Trophoblast cell (in vitro differentiated cells and primary cell): ENCODE measurements around the gene RAP2A.

Experiments used
- DNase-seq, 2 donors: peaks; one replicate each; pipeline ENCODE4 v3.0.0-alpha.2; 2016
- H2AFZ ChIP-seq: 2 replicates; pipeline ENCODE4 v1.6.1; 2013; ENCODE audit warnings: low read length, moderate library complexity, mild to moderate bottlenecking; ENCODE audit not compliant: insufficient read depth, poor library complexity
- H2AK5ac ChIP-seq: 2 replicates; pipeline ENCODE4 v1.6.1; 2013; ENCODE audit warnings: mild to moderate bottlenecking, low read length
- H2BK120ac ChIP-seq: 2 replicates; pipeline ENCODE4 v1.6.1; 2013; ENCODE audit warnings: low read length, mild to moderate bottlenecking, moderate library complexity; ENCODE audit not compliant: insufficient read depth, poor library complexity
- H2BK12ac ChIP-seq: 2 replicates; pipeline ENCODE4 v1.6.1; 2013; ENCODE audit warnings: mild to moderate bottlenecking, low read length, moderate library complexity
- H2BK5ac ChIP-seq: 2 replicates; pipeline ENCODE4 v1.6.1; 2013; ENCODE audit warnings: low read length, low read depth, moderate library complexity, mild to moderate bottlenecking; ENCODE audit not compliant: poor library complexity
- H3K14ac ChIP-seq: 2 replicates; pipeline ENCODE4 v1.6.1; 2013; ENCODE audit warnings: mild to moderate bottlenecking, low read length
- H3K18ac ChIP-seq: 2 replicates; pipeline ENCODE4 v1.6.1; 2013; ENCODE audit warnings: mild to moderate bottlenecking, low read length
- H3K23ac ChIP-seq: 2 replicates; pipeline ENCODE4 v1.6.1; 2013; ENCODE audit warnings: low read length
- H3K27ac ChIP-seq: 2 replicates; pipeline ENCODE4 v1.5.1; 2013; ENCODE audit warnings: low read depth, mild to moderate bottlenecking, inconsistent platforms, low read length, moderate library complexity
- H3K27me3 ChIP-seq: 2 replicates; pipeline ENCODE4 v1.6.1; 2013; ENCODE audit warnings: inconsistent platforms, mild to moderate bottlenecking, low read length, moderate library complexity; ENCODE audit not compliant: insufficient read depth
- H3K36me3 ChIP-seq, 2 experiments: 1 replicate in 1 of 2; 2 replicates in 1 of 2; pipeline ENCODE4 v1.6.1; 2013; ENCODE audit warnings: low read length in 2 of 2, mild to moderate bottlenecking in 2 of 2, moderate library complexity in 1 of 2; ENCODE audit not compliant: insufficient read depth in 2 of 2, control insufficient read depth in 1 of 2
- H3K4ac ChIP-seq: 2 replicates; pipeline ENCODE4 v1.6.1; 2013; ENCODE audit warnings: low read depth, mild to moderate bottlenecking, low read length, moderate library complexity
- H3K4me1 ChIP-seq, 2 experiments: 1 replicate in 1 of 2; 2 replicates in 1 of 2; pipeline ENCODE4 v1.6.1; 2013; ENCODE audit warnings: low read length in 2 of 2, mild to moderate bottlenecking in 2 of 2, moderate library complexity in 1 of 2; ENCODE audit not compliant: insufficient read depth in 2 of 2, control insufficient read depth in 1 of 2
- H3K4me2 ChIP-seq: 2 replicates; pipeline ENCODE4 v1.6.1; 2013; ENCODE audit warnings: inconsistent platforms, mild to moderate bottlenecking, low read length, moderate library complexity
- H3K4me3 ChIP-seq: 2 replicates; pipeline ENCODE4 v1.5.1; 2013; ENCODE audit warnings: mild to moderate bottlenecking, low read depth, low read length, inconsistent platforms
- H3K79me1 ChIP-seq: one replicate; pipeline ENCODE4 v1.6.1; 2013; ENCODE audit warnings: low read length
- H3K79me2 ChIP-seq: 2 replicates; pipeline ENCODE4 v1.6.1; 2013; ENCODE audit warnings: low read length, mild to moderate bottlenecking; ENCODE audit not compliant: control insufficient read depth, insufficient read depth, poor library complexity
- H3K9ac ChIP-seq: 2 replicates; pipeline ENCODE4 v1.6.1; 2013; ENCODE audit warnings: mild to moderate bottlenecking, low read length
- H3K9me3 ChIP-seq: 2 replicates; pipeline ENCODE4 v1.6.1; 2013; ENCODE audit warnings: low read depth, mild to moderate bottlenecking, control low read depth, inconsistent platforms, low read length; ENCODE audit not compliant: insufficient read depth
- H4K12ac ChIP-seq: 2 replicates; pipeline ENCODE4 v1.6.1; 2013; ENCODE audit warnings: low read depth, mild to moderate bottlenecking, low read length, moderate library complexity
- H4K8ac ChIP-seq: 2 replicates; pipeline ENCODE4 v1.6.1; 2013; ENCODE audit warnings: low read depth, mild to moderate bottlenecking, low read length, moderate library complexity
- H4K91ac ChIP-seq: one replicate; pipeline ENCODE4 v1.6.1; 2013; ENCODE audit warnings: low read depth, mild to moderate bottlenecking, low read length, moderate library complexity
- WGBS: extraction: QIAGEN DNeasy Blood & Tissue Kit; methylation state at CpG from one replicate; pipeline ENCODE4 v1.1.7; 2013; ENCODE audit warnings: missing lambda C conversion rate; ENCODE audit not compliant: insufficient read length, insufficient coverage; ENCODE audit errors: extremely low coverage; 5-methylcytosine and 5-hydroxymethylcytosine counted together

The RAP2A gene

GRCh38 chr13:97426695-97427094 lies 7.3 kb upstream of the RAP2A start:
- H2BK120ac ChIP-seq = no peak overlapping the region
- no peaks in the 10 kb centered on the region for H3K9me3 ChIP-seq
- H2AFZ ChIP-seq = no peak overlapping the region
- no peak overlapping the region for H3K23ac ChIP-seq
- DNase-seq = no peak
- H3K4ac ChIP-seq = no peak overlapping the region
- H3K79me1 ChIP-seq = no peaks in the 10 kb centered on the region
- no peak overlapping the region for H3K18ac ChIP-seq
- H4K91ac ChIP-seq = no peak overlapping the region
- no peak overlapping the region for H3K4me3 ChIP-seq
- no peak overlapping the region for H4K8ac ChIP-seq
- no peak overlapping the region for H2BK12ac ChIP-seq
- H3K27me3 ChIP-seq = no peaks in the 10 kb centered on the region
- WGBS = no CpG with 5 or more reads among the region's 3 CpGs
- no peak overlapping the region for H3K4me2 ChIP-seq
- no peaks in the 10 kb centered on the region for H3K4me1 ChIP-seq
- H3K9ac ChIP-seq = no peak overlapping the region
- H3K79me2 ChIP-seq = no peaks in the 10 kb centered on the region
- no peak overlapping the region for H2AK5ac ChIP-seq
- no peak overlapping the region for H3K27ac ChIP-seq
- no peaks in the 10 kb centered on the region for H3K36me3 ChIP-seq
- no peak overlapping the region for H3K14ac ChIP-seq
- no peak overlapping the region for H2BK5ac ChIP-seq
- no peak overlapping the region for H4K12ac ChIP-seq

- H2BK12ac ChIP-seq = no peak overlapping the region
- H3K18ac ChIP-seq = no peak overlapping the region
- H2BK120ac ChIP-seq = no peak overlapping the region
- no peak for DNase-seq
- H4K91ac ChIP-seq = no peak overlapping the region
- no peak overlapping the region for H2AK5ac ChIP-seq
- no peak overlapping the region for H3K27ac ChIP-seq
- H3K4me2 ChIP-seq = no peak overlapping the region
- no peak overlapping the region for H3K4me3 ChIP-seq
- no peaks in the 10 kb centered on the region for H3K27me3 ChIP-seq
- WGBS = no CpG with 5 or more reads among the region's 6 CpGs
- no peak overlapping the region for H3K23ac ChIP-seq
- H2AFZ ChIP-seq = no peak overlapping the region
- H3K9ac ChIP-seq = no peak overlapping the region
- no peaks in the 10 kb centered on the region for H3K4me1 ChIP-seq
- H4K12ac ChIP-seq = no peak overlapping the region
- no peaks in the 10 kb centered on the region for H3K9me3 ChIP-seq
- H4K8ac ChIP-seq = no peak overlapping the region
- H2BK5ac ChIP-seq = no peak overlapping the region
- no peaks in the 10 kb centered on the region for H3K36me3 ChIP-seq
- peaks cover 7% of the 10 kb centered on the region for H3K79me1 ChIP-seq
- no peak overlapping the region for H3K14ac ChIP-seq
- no peak overlapping the region for H3K4ac ChIP-seq
- peaks cover 5% of the 10 kb centered on the region for H3K79me2 ChIP-seq
Measured at GRCh38 chr13:97429681-97430081, 4.3 kb upstream of the RAP2A start.

- Histone ChIP-seq H3K4ac (no peak overlapping the region), H3K4me1 (no peaks in the 10 kb centered on the region), H3K23ac (no peak overlapping the region), H3K9ac (no peak overlapping the region), H3K4me2 (no peak overlapping the region), H3K79me1 (peaks cover 7% of the 10 kb centered on the region), H3K14ac (no peak overlapping the region), H3K36me3 (no peaks in the 10 kb centered on the region), H3K4me3 (no peak overlapping the region), H2BK12ac (no peak overlapping the region), H2BK120ac (no peak overlapping the region), H4K12ac (no peak overlapping the region), H2BK5ac (no peak overlapping the region), H2AK5ac (no peak overlapping the region), H4K8ac (no peak overlapping the region), H3K79me2 (peaks cover 6% of the 10 kb centered on the region), H3K27ac (no peak overlapping the region), H3K18ac (no peak overlapping the region), H3K9me3 (no peaks in the 10 kb centered on the region), H3K27me3 (no peaks in the 10 kb centered on the region), H4K91ac (no peak overlapping the region), H2AFZ (no peak overlapping the region)
- DNase-seq = no peak
- no CpG with 5 or more reads among the region's 4 CpGs for WGBS
Measured at GRCh38 chr13:97430296-97430695, 3.7 kb upstream of the RAP2A start.

- H3K4me1 ChIP-seq = no peaks in the 10 kb centered on the region
- no peaks in the 10 kb centered on the region for H3K27me3 ChIP-seq
- no peak overlapping the region for H4K8ac ChIP-seq
- no peak overlapping the region for H2BK12ac ChIP-seq
- H3K4ac ChIP-seq = no peak overlapping the region
- H3K4me3 ChIP-seq = no peak overlapping the region
- H4K12ac ChIP-seq = no peak overlapping the region
- no peak overlapping the region for H3K4me2 ChIP-seq
- H4K91ac ChIP-seq = no peak overlapping the region
- H3K14ac ChIP-seq = no peak overlapping the region
- peaks cover 6% of the 10 kb centered on the region for H3K79me2 ChIP-seq
- peaks cover 7% of the 10 kb centered on the region for H3K79me1 ChIP-seq
- no peak overlapping the region for H3K9ac ChIP-seq
- no peak for DNase-seq
- H3K27ac ChIP-seq = no peak overlapping the region
- no peak overlapping the region for H3K18ac ChIP-seq
- WGBS = no CpG with 5 or more reads among the region's 4 CpGs
- no peaks in the 10 kb centered on the region for H3K36me3 ChIP-seq
- H2AK5ac ChIP-seq = no peak overlapping the region
- no peak overlapping the region for H2BK5ac ChIP-seq
- H3K9me3 ChIP-seq = no peaks in the 10 kb centered on the region
- no peak overlapping the region for H2BK120ac ChIP-seq
- no peak overlapping the region for H2AFZ ChIP-seq
- no peak overlapping the region for H3K23ac ChIP-seq
Measured at GRCh38 chr13:97431171-97431764, 2.7 kb upstream of the RAP2A start.
